Tibial nerve (tissue), 4 donors: ENCODE measurements around the gene PPM1H. TPM values are rescaled to one million over a fixed set of nuclear protein-coding genes. Genes with fewer than 3 reads are reported as not detected.
"Not testable (repeated sequence)": the region's sequence is repeated elsewhere in the genome, so short reads cannot be mapped to it uniquely, and the experiment has no call there.

Experiments used
- DNase-seq, 2 donors: peaks; one replicate each; pipeline ENCODE4 v3.0.0-alpha.2; 2019; ENCODE audit warnings: low spot score in 2 of 2
- H3K27ac ChIP-seq, 4 donors: fragments of 200-600 bp; sonication (generic) in 3 of 4; one replicate each; pipeline ENCODE4 v1.5.1; 2017 to 2019; ENCODE audit warnings: mild to moderate bottlenecking in 1 of 4
- H3K27me3 ChIP-seq, 2 donors: fragments of 200-600 bp; sonication (generic) in 1 of 2; one replicate each; pipeline versions ENCODE4 v1.5.1 to v1.6.0; 2017 to 2019
- H3K36me3 ChIP-seq, 3 donors: fragments of 200-600 bp; sonication (generic); one replicate each; pipeline ENCODE4 v1.5.1; 2018 to 2019
- H3K4me1 ChIP-seq, 4 donors: fragments of 200-600 bp; sonication (generic) in 3 of 4; one replicate each; pipeline ENCODE4 v1.5.1; 2017 to 2019
- H3K4me3 ChIP-seq, 4 donors: fragments of 200-600 bp; sonication (generic) in 3 of 4; one replicate each; pipeline ENCODE4 v1.5.1; 2017 to 2019; ENCODE audit warnings: mild to moderate bottlenecking in 1 of 4, moderate library complexity in 1 of 4
- H3K9me3 ChIP-seq, 4 donors: fragments of 200-600 bp; sonication (generic) in 3 of 4; one replicate each; pipeline ENCODE4 v1.5.1; 2017 to 2019
- EP300 ChIP-seq, 2 donors: sonication (generic); formaldehyde crosslinking; IDR thresholded peaks; one replicate each; pipeline ENCODE4 v1.6.1; 2017; ENCODE audit warnings: antibody characterized with exemption in 2 of 2, mild to moderate bottlenecking in 1 of 2
- POLR2A ChIP-seq, 2 donors: fragments of 450-650 bp; IDR thresholded peaks; one replicate each; pipeline ENCODE4 v1.6.1; 2017; ENCODE audit warnings: antibody characterized with exemption in 2 of 2, mild to moderate bottlenecking in 2 of 2, moderate library complexity in 2 of 2
- WGBS, 2 donors: methylation state at CpG; one replicate each; pipeline ENCODE4 v1.1.5; 2018; 5-methylcytosine and 5-hydroxymethylcytosine counted together
- total RNA-seq, 4 donors: library from RNA; depleted of rRNA; stranded (reverse); fragments of >200 nt; gene quantifications; one replicate each; pipeline ENCODE4 v1.1.0, GENCODE V29; 2016
- TF ChIP-seq, protein P1 (sequence below), 5 experiments: fragments of 200-600 bp in 3 of 5; fragments of 450-650 bp in 2 of 5; sonication (generic) in 3 of 5; IDR thresholded peaks; one replicate each; pipeline ENCODE4 v1.5.1; 2016 to 2019; ENCODE audit warnings: antibody characterized with exemption in 5 of 5, mild to moderate bottlenecking in 3 of 5, moderate library complexity in 2 of 5

PPM1H gene
- total RNA-seq, 4 donors from 2014 or later, result 0.78 to 2.6 (median 1.3) TPM

DNA sequence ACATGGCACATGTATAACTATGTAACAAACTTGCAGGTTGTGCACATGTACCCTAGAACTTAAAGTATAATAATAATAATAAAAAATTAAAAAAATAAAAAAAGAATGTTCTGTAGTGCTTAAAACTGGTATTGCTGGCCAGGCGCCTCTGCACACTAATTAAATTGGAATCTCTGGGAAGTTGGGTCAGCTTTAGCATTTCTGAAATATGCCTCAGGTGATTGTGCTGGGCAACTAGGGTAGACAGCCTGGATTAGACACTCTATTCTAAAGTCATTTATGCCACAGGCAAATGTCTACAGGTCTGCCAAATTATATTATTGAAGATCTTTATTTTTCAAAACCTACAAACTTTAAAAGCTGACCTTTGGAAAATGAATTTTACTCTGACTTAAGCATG, 55.3 kb downstream of the PPM1H start:
- no peak for TF ChIP-seq POLR2A (IDR thresholded peaks at IDR 0.05)
- TF ChIP-seq, protein P1, sequence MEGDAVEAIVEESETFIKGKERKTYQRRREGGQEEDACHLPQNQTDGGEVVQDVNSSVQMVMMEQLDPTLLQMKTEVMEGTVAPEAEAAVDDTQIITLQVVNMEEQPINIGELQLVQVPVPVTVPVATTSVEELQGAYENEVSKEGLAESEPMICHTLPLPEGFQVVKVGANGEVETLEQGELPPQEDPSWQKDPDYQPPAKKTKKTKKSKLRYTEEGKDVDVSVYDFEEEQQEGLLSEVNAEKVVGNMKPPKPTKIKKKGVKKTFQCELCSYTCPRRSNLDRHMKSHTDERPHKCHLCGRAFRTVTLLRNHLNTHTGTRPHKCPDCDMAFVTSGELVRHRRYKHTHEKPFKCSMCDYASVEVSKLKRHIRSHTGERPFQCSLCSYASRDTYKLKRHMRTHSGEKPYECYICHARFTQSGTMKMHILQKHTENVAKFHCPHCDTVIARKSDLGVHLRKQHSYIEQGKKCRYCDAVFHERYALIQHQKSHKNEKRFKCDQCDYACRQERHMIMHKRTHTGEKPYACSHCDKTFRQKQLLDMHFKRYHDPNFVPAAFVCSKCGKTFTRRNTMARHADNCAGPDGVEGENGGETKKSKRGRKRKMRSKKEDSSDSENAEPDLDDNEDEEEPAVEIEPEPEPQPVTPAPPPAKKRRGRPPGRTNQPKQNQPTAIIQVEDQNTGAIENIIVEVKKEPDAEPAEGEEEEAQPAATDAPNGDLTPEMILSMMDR (IDR thresholded peaks at IDR 0.05), result no peak
- TF ChIP-seq EP300 (IDR thresholded peaks at IDR 0.05), result no peak
- H3K27ac ChIP-seq, result no peak overlapping the region
- no peak overlapping the region for H3K4me3 ChIP-seq
- no peaks in the 10 kb centered on the region for H3K9me3 ChIP-seq
- DNase-seq, result no peak
- whole genome bisulfite sequencing, 2 donors, result 87 to 95% methylated on average over 1 of the region's 1 CpG
- H3K4me1 ChIP-seq, result peaks cover 0 to 6% (median 0%) of the 10 kb centered on the region in 4 donors
- no peaks in the 10 kb centered on the region for H3K36me3 ChIP-seq
- H3K27me3 ChIP-seq, result no peaks in the 10 kb centered on the region

DNA sequence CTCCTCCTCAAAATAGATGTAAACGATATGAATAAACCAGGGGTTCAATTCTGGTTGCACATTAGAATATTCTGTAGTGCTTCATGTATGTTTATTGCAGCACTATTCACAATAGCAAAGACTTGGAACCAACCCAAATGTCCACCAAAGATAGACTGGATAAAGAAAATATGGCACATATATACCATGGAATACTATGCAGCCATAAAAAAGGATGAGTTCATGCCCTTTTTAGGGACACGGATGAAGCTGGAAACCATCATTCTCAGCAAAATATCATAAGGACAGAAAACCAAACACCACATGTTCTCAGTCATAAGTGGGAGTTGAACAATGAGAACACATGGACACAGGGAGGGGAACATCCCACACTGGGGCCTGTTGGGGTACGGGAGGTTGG, 55.7 kb downstream of the PPM1H start:
- not testable (repeated sequence) for H3K36me3 ChIP-seq, H3K4me1 ChIP-seq, DNase-seq, H3K27ac ChIP-seq, H3K4me3 ChIP-seq, H3K9me3 ChIP-seq, H3K27me3 ChIP-seq
- 81 to 85% methylated on average over 3 of the region's 3 CpGs for WGBS, 2 donors

DNA sequence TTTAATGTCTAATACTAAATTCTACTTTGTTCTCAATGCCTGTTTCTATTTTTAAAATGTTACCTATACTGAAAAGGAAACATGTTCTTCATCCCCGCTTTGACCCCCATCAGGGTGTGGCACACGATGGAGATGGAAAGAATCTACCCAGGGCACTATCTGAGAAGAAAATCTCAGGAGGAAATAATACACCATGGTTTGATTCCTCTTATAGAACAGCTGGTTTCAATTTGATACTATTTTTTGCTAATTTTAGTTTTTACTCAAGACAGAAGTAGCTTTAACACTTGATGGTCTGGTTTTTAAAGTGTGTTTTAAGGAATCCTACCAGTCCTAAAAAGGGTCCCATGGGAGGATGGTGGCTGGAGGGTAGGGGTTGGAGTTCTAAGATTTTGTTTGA, 56.7 kb downstream of the PPM1H start:
- no peak for DNase-seq
- TF ChIP-seq POLR2A (IDR thresholded peaks at IDR 0.05) (no peak), EP300 (IDR thresholded peaks at IDR 0.05) (no peak)
- TF ChIP-seq, protein P1 (IDR thresholded peaks at IDR 0.05), result no peak
- H3K27ac ChIP-seq, result no peak overlapping the region
- H3K9me3 ChIP-seq, result no peaks in the 10 kb centered on the region
- peaks cover 0 to 6% (median 0%) of the 10 kb centered on the region in 4 donors for H3K4me1 ChIP-seq
- no peaks in the 10 kb centered on the region for H3K36me3 ChIP-seq
- WGBS, 2 donors, result 55 to 67% methylated on average over 2 of the region's 2 CpGs
- no peaks in the 10 kb centered on the region for H3K27me3 ChIP-seq
- H3K4me3 ChIP-seq, result no peak overlapping the region

DNA sequence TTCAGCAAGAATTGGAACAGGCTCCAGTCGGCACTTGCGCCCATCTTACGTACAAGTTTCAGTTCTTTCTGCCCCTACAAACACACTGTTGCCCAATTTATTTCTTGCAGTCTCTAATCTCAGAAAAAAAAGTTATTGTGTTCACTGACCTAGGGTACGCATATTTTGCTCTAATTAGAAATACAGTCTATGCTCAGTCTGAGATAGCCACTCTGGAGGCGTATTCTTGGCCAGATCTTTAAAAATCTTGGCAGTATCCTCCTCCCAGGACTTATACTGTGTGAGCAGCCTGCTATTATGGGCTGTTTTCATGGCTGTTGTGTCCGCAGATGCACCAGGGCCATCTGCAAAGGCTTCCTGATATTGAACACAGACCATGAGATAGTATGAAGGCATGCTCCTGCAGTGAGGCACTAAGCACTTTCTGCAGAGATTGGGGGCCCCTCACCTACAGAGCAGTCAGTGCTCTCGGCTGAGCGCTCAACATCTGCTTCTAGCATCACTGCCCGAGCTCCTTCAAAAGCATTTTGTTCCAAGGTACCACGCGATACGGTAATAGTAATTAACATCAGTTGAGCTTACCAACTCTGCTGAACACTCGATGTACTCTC, 57.9 kb downstream of the PPM1H start:
- Histone ChIP-seq H3K4me1 (peaks cover 0 to 6% (median 0%) of the 10 kb centered on the region in 4 donors), H3K9me3 (no peaks in the 10 kb centered on the region), H3K36me3 (no peaks in the 10 kb centered on the region), H3K4me3 (no peak overlapping the region), H3K27ac (no peak overlapping the region), H3K27me3 (no peaks in the 10 kb centered on the region)
- 58 to 59% methylated on average over 13 of the region's 13 CpGs for WGBS, 2 donors
- TF ChIP-seq, protein P1 (IDR thresholded peaks at IDR 0.05), result no peak
- no peak for TF ChIP-seq POLR2A (IDR thresholded peaks at IDR 0.05)
- no peak for TF ChIP-seq EP300 (IDR thresholded peaks at IDR 0.05)
- DNase-seq, result no peak

DNA sequence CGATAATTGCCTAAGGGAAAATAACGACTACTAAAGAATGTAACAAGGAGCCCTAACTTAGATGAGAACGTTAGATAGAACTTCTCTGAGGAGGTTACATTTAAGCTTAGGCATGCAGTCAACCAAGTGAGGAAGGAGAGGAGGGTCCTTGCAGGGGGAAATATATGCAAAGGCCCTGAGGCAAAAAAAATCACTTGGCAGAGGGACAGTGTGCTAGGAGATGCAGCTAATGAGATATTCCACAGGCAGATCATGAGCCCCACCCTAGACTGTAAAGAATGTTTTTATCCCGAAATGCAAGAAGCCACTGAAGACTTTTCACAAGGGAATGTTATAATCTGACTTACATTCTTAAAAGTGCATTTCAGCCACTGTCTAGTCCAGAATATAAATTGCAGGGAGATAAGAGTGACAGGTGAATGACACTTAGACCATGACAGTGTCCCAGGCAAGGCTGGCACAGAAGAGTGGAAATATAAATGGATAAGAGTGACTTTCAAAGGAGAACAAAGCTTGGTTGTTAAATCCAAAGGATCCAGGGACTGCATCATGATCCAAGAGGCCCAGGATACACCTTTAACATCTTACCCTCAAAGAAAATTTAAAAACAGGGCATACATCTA, 61.0 kb downstream of the PPM1H start:
- no peak for DNase-seq
- no peaks in the 10 kb centered on the region for H3K27me3 ChIP-seq
- H3K4me1 ChIP-seq, result peaks cover 0 to 6% (median 0%) of the 10 kb centered on the region in 4 donors
- no peaks in the 10 kb centered on the region for H3K9me3 ChIP-seq
- TF ChIP-seq POLR2A (IDR thresholded peaks at IDR 0.05), result no peak
- TF ChIP-seq, protein P1 (IDR thresholded peaks at IDR 0.05), result no peak
- no peak for TF ChIP-seq EP300 (IDR thresholded peaks at IDR 0.05)
- no peak overlapping the region for H3K27ac ChIP-seq
- WGBS, 2 donors, result 68 to 70% methylated on average over 4 of the region's 4 CpGs
- no peaks in the 10 kb centered on the region for H3K36me3 ChIP-seq
- H3K4me3 ChIP-seq, result no peak overlapping the region
